Ishikawa (cell line): ENCODE results near the gene OR4C3.

Source experiments
- CEBPB ChIP-seq: IDR thresholded peaks from 2 replicates; pipeline ENCODE4 v1.6.1; 2012
- CREB1 ChIP-seq: IDR thresholded peaks from 2 replicates; pipeline ENCODE4 v1.6.1; 2012; ENCODE audit warnings: low read depth
- EGR1 ChIP-seq: IDR thresholded peaks from 2 replicates; pipeline ENCODE4 v1.6.1; 2012
- EP300 ChIP-seq: IDR thresholded peaks from 2 replicates; pipeline ENCODE4 v1.6.1; 2012; ENCODE audit warnings: borderline replicate concordance
- FOXM1 ChIP-seq: IDR thresholded peaks from 2 replicates; pipeline ENCODE4 v1.6.1; 2012; ENCODE audit warnings: low read depth, borderline replicate concordance
- MAX ChIP-seq: IDR thresholded peaks from 2 replicates; pipeline ENCODE4 v1.6.1; 2012
- NFIC ChIP-seq: IDR thresholded peaks from 2 replicates; pipeline ENCODE4 v1.6.1; 2012
- RAD21 ChIP-seq: IDR thresholded peaks from 2 replicates; pipeline ENCODE4 v1.6.1; 2012; ENCODE audit warnings: low read depth
- REST ChIP-seq: IDR thresholded peaks from 2 replicates; pipeline ENCODE4 v1.6.1; 2012; ENCODE audit warnings: low read depth, mild to moderate bottlenecking
- TAF1 ChIP-seq: IDR thresholded peaks from 2 replicates; pipeline ENCODE4 v1.6.1; 2012; ENCODE audit warnings: low read depth, mild to moderate bottlenecking
- TCF12 ChIP-seq: IDR thresholded peaks from 2 replicates; pipeline ENCODE4 v1.6.1; 2012; ENCODE audit warnings: low read depth
- TEAD4 ChIP-seq: IDR thresholded peaks from 2 replicates; pipeline ENCODE4 v1.6.1; 2012
- USF1 ChIP-seq: IDR thresholded peaks from 2 replicates; pipeline ENCODE4 v1.6.1; 2012
- YY1 ChIP-seq: IDR thresholded peaks from 2 replicates; pipeline ENCODE4 v1.6.1; 2012; ENCODE audit warnings: low read depth
- ZBTB7A ChIP-seq: IDR thresholded peaks from 2 replicates; pipeline ENCODE4 v1.6.1; 2012; ENCODE audit warnings: low read depth

The OR4C3 gene

GRCh38 chr11:48354677-48355076, 30.0 kb downstream of the OR4C3 start:
- no peak for TF ChIP-seq CEBPB
- no peak for TF ChIP-seq RAD21
- no peak for TF ChIP-seq NFIC
- TF ChIP-seq EP300: no peak
- no peak for TF ChIP-seq MAX
- no peak for TF ChIP-seq TCF12
- no peak for TF ChIP-seq REST
- TF ChIP-seq USF1: no peak
- no peak for TF ChIP-seq TAF1
- no peak for TF ChIP-seq FOXM1
- no peak for TF ChIP-seq YY1
- no peak for TF ChIP-seq TEAD4
- TF ChIP-seq EGR1: no peak

- TF ChIP-seq ZBTB7A (no peak), NFIC (no peak), CEBPB (no peak), MAX (no peak), CREB1 (no peak)
Measured at GRCh38 chr11:48366365-48366764, 41.6 kb downstream of the OR4C3 start, which contains the start of gene OR4C5. Gene OR4C5 (minus strand): TSS chr11:48366465. CDS start chr11:48366465, 0 bp downstream.
